ACC112 (cell line): ENCODE data around the gene EOGT.

ENCODE experiments used
- H2AFZ ChIP-seq: fragments of 200-600 bp; sonication (generic); one replicate; pipeline ENCODE4 v1.6.0; 2017; ENCODE audit warnings: antibody characterized with exemption, low read length; ENCODE audit not compliant: unreplicated experiment
- H3K27ac ChIP-seq: fragments of 200-600 bp; sonication (generic); 2 replicates; pipeline ENCODE4 v1.5.1; 2014; ENCODE audit warnings: low read depth, mild to moderate bottlenecking, antibody characterized with exemption, low read length, moderate library complexity
- H3K27me3 ChIP-seq: fragments of 200-600 bp; sonication (generic); 2 replicates; pipeline ENCODE4 v1.6.1; 2014; ENCODE audit warnings: mild to moderate bottlenecking, antibody characterized with exemption, low read length, moderate library complexity, mixed read lengths; ENCODE audit not compliant: insufficient read depth
- H3K36me3 ChIP-seq: fragments of 200-600 bp; sonication (generic); 2 replicates; pipeline ENCODE4 v1.6.1; 2016; ENCODE audit warnings: mild to moderate bottlenecking, antibody characterized with exemption, low read length, moderate library complexity, mixed read lengths; ENCODE audit not compliant: insufficient read depth
- H3K4me1 ChIP-seq: fragments of 200-600 bp; sonication (generic); one replicate; pipeline ENCODE4 v1.6.1; 2016; ENCODE audit warnings: low read length, mixed read lengths; ENCODE audit not compliant: insufficient read depth, unreplicated experiment, control insufficient read depth
- H3K4me3 ChIP-seq: fragments of 200-600 bp; sonication (generic); 2 replicates; pipeline ENCODE4 v1.5.1; 2014; ENCODE audit warnings: mild to moderate bottlenecking, low read depth, low read length
- H3K79me2 ChIP-seq: fragments of 200-600 bp; sonication (generic); one replicate; pipeline ENCODE4 v1.6.0; 2016; ENCODE audit warnings: low read length; ENCODE audit not compliant: control insufficient read depth, unreplicated experiment, insufficient read depth

The EOGT gene

DNA sequence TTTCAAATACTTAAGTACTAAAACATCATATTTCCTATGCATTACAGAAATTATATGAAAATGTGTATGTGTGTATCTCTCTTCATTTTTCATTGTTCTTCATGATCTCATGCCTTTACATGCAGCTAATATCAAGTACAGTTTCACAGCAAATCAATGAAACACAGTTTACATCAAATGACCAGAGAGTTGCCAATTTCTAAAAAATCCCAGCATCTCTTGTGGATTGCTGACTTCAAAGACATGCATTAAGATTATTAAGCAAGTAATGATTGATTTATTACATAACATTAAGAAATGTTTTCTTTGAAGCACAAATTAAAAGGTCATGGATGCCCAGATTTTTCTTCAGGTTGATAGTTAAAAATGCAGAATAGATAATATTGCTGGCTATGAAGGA, 50.1 kb downstream of the EOGT start:
- Histone ChIP-seq H3K27ac (no peak overlapping the region), H3K36me3 (no peaks in the 10 kb centered on the region), H3K4me3 (no peak overlapping the region), H2AFZ (no peak overlapping the region), H3K4me1 (no peaks in the 10 kb centered on the region), H3K79me2 (no peaks in the 10 kb centered on the region), H3K27me3 (peaks cover 82% of the 10 kb centered on the region)

DNA sequence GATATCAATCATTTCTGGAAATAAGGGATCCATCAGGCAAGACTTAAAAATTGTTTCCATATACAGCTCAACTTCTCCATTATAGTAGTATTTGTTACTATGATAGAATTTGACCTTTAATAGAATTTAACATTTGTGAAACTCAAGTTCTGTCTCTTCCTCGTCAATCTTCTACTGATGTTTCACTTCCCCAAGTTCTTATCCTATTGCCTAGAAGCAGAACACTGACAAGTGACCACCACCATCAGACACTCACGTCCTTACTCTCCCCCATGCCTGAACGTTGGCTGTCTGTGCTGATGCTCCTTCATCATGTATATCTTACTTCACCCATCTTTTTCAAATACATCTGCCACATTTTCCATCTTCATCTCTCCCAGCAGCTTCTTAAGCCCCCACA, 54.6 kb downstream of the EOGT start:
- H3K27ac ChIP-seq = no peak overlapping the region
- H3K79me2 ChIP-seq = no peaks in the 10 kb centered on the region
- H2AFZ ChIP-seq = no peak overlapping the region
- no peaks in the 10 kb centered on the region for H3K36me3 ChIP-seq
- peaks cover 92% of the 10 kb centered on the region for H3K27me3 ChIP-seq
- H3K4me1 ChIP-seq = no peaks in the 10 kb centered on the region
- no peak overlapping the region for H3K4me3 ChIP-seq

DNA sequence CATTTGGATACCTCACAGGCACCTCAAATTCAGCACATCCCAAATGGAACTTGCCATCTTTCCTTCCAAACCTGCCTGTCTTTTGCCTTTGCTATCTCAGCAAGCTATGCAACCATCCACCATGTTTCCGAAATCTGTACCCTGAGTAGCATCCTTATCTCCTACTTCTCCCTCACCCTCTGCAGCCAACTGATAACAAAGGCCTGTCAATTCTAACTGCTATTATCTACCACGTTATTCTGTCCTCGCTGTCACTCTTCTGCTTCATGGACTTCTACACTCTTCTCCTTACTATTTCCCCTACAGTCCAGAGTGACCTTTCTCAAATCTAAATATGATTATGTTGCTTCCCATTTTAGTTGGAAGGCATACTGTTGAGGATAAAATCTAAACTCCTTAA, 55.6 kb downstream of the EOGT start:
- no peaks in the 10 kb centered on the region for H3K36me3 ChIP-seq
- no peak overlapping the region for H2AFZ ChIP-seq
- no peak overlapping the region for H3K27ac ChIP-seq
- no peak overlapping the region for H3K4me3 ChIP-seq
- H3K79me2 ChIP-seq = no peaks in the 10 kb centered on the region
- no peaks in the 10 kb centered on the region for H3K4me1 ChIP-seq
- peaks cover 92% of the 10 kb centered on the region for H3K27me3 ChIP-seq

DNA sequence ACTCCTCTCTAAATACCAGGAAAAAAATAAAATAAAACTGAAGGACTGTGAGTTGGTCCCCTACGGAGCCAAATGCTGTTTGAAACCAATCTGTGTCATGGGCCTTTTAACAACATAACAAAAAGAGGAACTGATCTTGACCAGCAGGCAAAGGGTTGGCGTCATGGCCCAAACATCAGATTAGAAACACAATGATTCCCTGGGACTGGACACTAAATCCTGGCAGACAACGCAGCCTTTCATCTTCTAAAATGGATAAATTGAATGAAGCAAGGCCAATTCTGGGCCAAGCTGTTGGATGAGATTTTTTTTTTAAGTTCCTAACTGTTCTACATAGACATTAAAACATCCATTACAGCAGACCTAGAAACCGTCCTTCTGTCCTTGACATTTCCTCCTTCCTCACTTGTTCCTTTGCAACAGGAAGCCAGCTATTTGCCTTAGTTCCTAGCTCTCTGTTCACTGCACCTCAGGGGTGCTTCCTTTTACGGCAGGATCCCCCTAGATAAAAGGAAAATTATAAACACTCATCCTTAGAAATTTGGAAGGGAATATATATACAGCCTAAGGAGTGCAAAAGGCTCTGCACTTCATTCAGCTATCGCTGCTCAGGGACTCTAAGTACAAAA, 59.6 kb downstream of the EOGT start:
- Histone ChIP-seq H3K4me3 (no peak overlapping the region), H3K79me2 (no peaks in the 10 kb centered on the region), H3K36me3 (no peaks in the 10 kb centered on the region), H2AFZ (no peak overlapping the region), H3K27ac (no peak overlapping the region), H3K27me3 (peaks cover 77% of the 10 kb centered on the region), H3K4me1 (no peaks in the 10 kb centered on the region)

DNA sequence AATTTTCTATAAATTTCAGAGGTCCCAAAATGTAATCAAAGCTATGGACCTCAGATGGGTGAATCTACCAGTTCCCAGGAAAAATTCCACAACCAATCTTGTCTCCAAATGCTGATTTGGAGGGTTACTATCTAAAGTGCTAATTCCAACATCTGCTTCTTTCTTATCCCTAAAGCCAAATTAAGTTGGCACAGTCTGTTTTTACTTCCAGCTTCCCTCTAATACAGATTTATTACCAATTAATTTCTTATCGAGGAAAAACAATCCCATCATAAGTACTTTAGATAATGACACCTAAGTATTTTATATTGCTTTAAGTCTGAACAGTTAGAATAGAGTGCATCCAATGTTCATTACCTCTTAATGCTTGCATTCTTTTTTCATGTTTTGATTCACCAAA, 68.3 kb downstream of the EOGT start:
- H3K36me3 ChIP-seq = no peaks in the 10 kb centered on the region
- peaks cover 79% of the 10 kb centered on the region for H3K27me3 ChIP-seq
- H2AFZ ChIP-seq = no peak overlapping the region
- H3K4me3 ChIP-seq = no peak overlapping the region
- no peak overlapping the region for H3K27ac ChIP-seq
- H3K4me1 ChIP-seq = no peaks in the 10 kb centered on the region
- H3K79me2 ChIP-seq = no peaks in the 10 kb centered on the region

DNA sequence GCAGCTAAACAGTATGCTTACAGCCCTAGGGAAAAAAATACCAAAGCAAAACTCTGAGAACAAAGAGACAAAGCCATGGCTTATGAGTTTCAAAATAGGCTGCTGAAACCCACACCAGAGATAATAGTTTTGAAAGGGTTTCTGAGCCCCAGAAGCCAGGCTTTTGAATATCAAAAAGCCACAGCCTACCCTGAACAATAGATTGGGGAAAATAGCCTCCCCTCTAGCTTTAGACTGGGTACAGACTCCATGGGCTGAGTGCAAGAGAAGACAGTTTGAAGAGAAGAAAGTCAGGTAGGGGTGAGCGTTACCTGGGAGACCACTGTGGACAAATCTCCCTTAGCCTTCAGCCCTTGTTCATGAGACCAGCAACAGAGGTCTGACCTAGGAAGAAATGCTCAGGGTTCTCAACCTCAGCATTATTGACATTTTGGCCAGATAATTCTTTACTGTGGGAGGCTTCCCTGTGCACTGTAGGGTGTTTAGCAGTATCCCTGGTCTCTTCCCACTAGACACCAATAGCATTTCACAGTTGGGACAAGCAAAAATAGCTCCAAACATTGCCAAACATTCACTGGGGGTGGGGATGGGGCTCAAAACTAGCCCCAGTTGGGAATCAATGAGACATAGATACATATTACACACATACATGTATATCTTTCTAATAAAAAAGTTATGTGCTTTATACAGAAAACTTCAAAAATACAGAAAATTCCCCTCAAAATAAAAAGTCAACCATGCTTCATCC, 69.6 kb downstream of the EOGT start:
- H3K27me3 ChIP-seq = peaks cover 79% of the 10 kb centered on the region
- no peaks in the 10 kb centered on the region for H3K4me1 ChIP-seq
- no peak overlapping the region for H3K27ac ChIP-seq
- no peaks in the 10 kb centered on the region for H3K79me2 ChIP-seq
- no peak overlapping the region for H2AFZ ChIP-seq
- H3K4me3 ChIP-seq = no peak overlapping the region
- H3K36me3 ChIP-seq = no peaks in the 10 kb centered on the region

DNA sequence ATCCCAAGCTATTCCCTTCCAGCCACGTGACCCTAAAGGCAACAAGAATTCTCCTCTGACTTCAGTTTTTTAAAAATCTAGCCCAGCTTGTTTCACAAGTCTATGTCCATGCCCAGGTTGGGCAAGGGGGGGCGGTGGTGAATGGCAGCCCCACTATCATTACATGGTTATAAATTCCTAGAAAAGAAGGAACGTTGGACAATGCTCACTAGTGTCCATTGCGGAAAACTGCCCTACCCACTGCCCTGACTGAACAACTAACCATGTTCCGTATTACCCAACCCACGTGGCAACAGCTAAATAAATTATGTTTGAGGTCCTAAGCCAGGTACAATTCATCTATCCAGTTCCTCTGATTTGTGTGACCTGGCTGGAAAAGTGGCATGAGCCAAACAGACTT, 72.4 kb downstream of the EOGT start:
- H3K27ac ChIP-seq = no peak overlapping the region
- no peaks in the 10 kb centered on the region for H3K4me1 ChIP-seq
- no peak overlapping the region for H3K4me3 ChIP-seq
- no peak overlapping the region for H2AFZ ChIP-seq
- H3K36me3 ChIP-seq = no peaks in the 10 kb centered on the region
- H3K79me2 ChIP-seq = no peaks in the 10 kb centered on the region
- H3K27me3 ChIP-seq = peaks cover 84% of the 10 kb centered on the region

DNA sequence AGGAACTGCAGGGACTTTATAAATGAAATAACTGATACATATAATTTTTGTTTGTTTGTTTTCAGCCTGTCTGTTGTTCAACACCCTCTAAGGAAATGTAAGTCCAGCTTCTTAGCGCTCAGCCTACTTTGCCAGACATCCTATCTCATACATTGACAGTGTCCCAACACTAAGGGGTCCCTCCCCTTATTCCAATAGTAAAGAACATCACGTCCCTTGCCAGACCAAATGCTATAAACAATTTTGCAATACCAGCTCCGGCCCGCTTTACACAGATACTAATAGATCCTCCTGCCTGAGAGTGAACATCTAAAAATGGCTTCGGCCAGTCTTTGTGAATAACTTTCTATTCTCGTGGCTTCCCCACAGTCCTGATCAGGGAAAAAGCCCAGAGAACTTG, 76.6 kb downstream of the EOGT start:
- Histone ChIP-seq H3K36me3 (no peaks in the 10 kb centered on the region), H3K4me3 (no peak overlapping the region), H3K27ac (no peak overlapping the region), H3K4me1 (no peaks in the 10 kb centered on the region), H2AFZ (no peak overlapping the region), H3K79me2 (no peaks in the 10 kb centered on the region), H3K27me3 (peaks cover 89% of the 10 kb centered on the region)

DNA sequence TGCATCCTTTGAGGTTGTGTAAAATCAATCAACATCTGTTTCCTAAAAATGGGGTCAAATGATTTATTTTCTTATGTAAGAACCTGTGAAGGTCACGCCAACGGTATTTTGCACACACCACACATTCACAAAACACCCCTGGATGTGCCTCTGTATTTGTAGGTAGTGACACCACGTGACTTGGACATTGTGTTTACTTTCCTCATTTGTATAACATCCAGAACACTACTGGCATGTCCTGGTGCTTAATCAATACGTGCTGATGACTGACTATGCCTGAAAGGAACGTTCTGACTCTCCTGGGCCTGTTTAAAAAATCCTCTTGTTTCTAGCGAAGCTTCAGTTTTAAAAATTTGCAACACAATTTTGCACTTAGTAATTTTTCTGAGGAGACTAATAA, 77.7 kb downstream of the EOGT start:
- Histone ChIP-seq H2AFZ (no peak overlapping the region), H3K27me3 (peaks cover 89% of the 10 kb centered on the region), H3K4me1 (no peaks in the 10 kb centered on the region), H3K4me3 (no peak overlapping the region), H3K27ac (no peak overlapping the region), H3K36me3 (no peaks in the 10 kb centered on the region), H3K79me2 (no peaks in the 10 kb centered on the region)

DNA sequence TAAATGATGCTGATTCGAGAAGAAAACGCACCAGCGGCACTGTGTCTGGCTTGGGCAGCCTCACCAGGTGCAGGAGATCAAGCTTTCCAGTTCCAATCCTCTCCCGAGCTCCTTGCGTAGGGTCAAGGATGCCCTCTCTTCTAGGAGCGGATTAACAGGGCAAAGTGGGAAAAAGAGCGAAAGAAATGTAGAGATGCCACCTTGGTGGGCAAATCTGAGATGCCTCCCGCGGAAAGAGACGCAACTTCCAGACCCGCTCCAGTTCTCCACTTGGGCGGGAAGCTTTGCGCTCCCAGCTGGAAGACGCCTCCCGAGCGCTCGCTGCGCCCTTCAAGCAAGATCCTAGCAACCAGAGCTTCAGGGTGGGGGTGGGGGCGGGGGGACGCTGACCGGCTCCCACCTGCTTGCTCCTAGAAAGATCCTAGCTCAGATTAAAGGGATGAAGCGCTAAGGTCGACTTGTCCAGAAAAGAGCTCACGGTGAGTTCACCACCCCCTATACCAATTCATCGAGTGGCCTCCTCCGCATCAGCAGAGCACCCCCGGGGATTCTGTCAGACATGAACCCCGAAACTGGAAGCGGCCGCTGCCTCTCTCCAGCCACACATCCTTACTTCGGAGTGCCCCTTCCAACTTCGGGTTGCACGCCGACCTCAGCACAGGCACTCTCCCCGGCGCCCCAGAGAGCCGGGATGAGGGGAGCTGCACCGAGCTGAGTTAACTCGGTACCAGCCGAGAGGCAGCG, 81.9 kb downstream of the EOGT start:
- no peak overlapping the region for H3K27ac ChIP-seq
- H3K4me1 ChIP-seq = no peaks in the 10 kb centered on the region
- H3K4me3 ChIP-seq = no peak overlapping the region
- H3K27me3 ChIP-seq = peaks cover 96% of the 10 kb centered on the region
- no peaks in the 10 kb centered on the region for H3K36me3 ChIP-seq
- H2AFZ ChIP-seq = no peak overlapping the region
- no peaks in the 10 kb centered on the region for H3K79me2 ChIP-seq
